H1 (cell line): ENCODE results near the gene SPEF1. TPM values are rescaled to one million over a fixed set of nuclear protein-coding genes. Genes with fewer than 3 reads are reported as not detected.

Experiments
- CTCF ChIA-PET: fragments of 300-600 bp; sonication (Branson Sonifier 250); formaldehyde crosslinking; loops from one replicate; lab custom pipeline; 2021; ENCODE audit not compliant: partially characterized antibody; lab: Charles Lee
- POLR2A ChIA-PET: fragments of 300-600 bp; sonication (Branson Sonifier 250); formaldehyde crosslinking; loops from one replicate; lab custom pipeline; 2021; ENCODE audit warnings: inconsistent platforms; ENCODE audit not compliant: partially characterized antibody; lab: Charles Lee
- DNase-seq, 2 experiments: peaks; one replicate each; pipeline versions ENCODE4 v3.0.0 to v3.0.0-alpha.2; 2010 to 2022; ENCODE audit warnings: low spot score in 2 of 2, low read depth in 1 of 2, mixed read lengths in 1 of 2
- FAIRE-seq: peaks from 2 replicates; lab custom pipeline; 2011; peaks lifted over from hg19 to GRCh38; lab: Jason Lieb, UNC
- H2AFZ ChIP-seq: 2 replicates; pipeline ENCODE4 v1.8.1; 2012; ENCODE audit warnings: low read length, inconsistent platforms
- H2AK5ac ChIP-seq: 2 replicates; pipeline ENCODE4 v1.6.1; 2013; ENCODE audit warnings: low read depth, low read length
- H2BK120ac ChIP-seq: replicated peaks from 2 replicates; pipeline ENCODE3; 2013; ENCODE audit warnings: low read depth, low read length, inconsistent platforms
- H2BK12ac ChIP-seq: 2 replicates; pipeline ENCODE4 v1.6.1; 2013; ENCODE audit warnings: low read depth, low read length
- H2BK15ac ChIP-seq: 2 replicates; pipeline ENCODE4 v1.6.1; 2013; ENCODE audit warnings: low read length
- H2BK20ac ChIP-seq: 2 replicates; pipeline ENCODE4 v1.6.1; 2013; ENCODE audit warnings: low read length
- H2BK5ac ChIP-seq: 2 replicates; pipeline ENCODE4 v1.6.1; 2013; ENCODE audit warnings: low read depth, low read length
- H3K14ac ChIP-seq: 2 replicates; pipeline ENCODE4 v1.6.1; 2013; ENCODE audit warnings: inconsistent platforms; ENCODE audit not compliant: insufficient read length
- H3K18ac ChIP-seq: 2 replicates; pipeline ENCODE4 v1.6.1; 2013; ENCODE audit warnings: low read length; ENCODE audit errors: extremely low read depth
- H3K23ac ChIP-seq: 2 replicates; pipeline ENCODE4 v1.6.1; 2013; ENCODE audit warnings: inconsistent platforms; ENCODE audit not compliant: insufficient read length
- H3K23me2 ChIP-seq: 2 replicates; pipeline ENCODE4 v1.6.1; 2013; ENCODE audit warnings: low read depth, low read length
- H3K27ac ChIP-seq: 2 replicates; pipeline ENCODE4 v1.6.1; 2011; ENCODE audit warnings: low read depth, low read length, inconsistent platforms
- H3K27me3 ChIP-seq, 4 experiments: replicated peaks in 1 of 4; 1 replicate in 1 of 4; 2 replicates in 3 of 4; pipeline versions ENCODE4 v1.6.1 to v1.8.1; 2011 to 2013; ENCODE audit warnings: low read length in 3 of 4, mild to moderate bottlenecking in 3 of 4, inconsistent platforms in 2 of 4, mixed read lengths in 2 of 4, moderate library complexity in 1 of 4; ENCODE audit not compliant: control insufficient read depth in 3 of 4, insufficient read depth in 3 of 4; ENCODE audit errors: extremely low read depth in 1 of 4
- H3K36me3 ChIP-seq, 4 experiments: 2 replicates each; pipeline versions ENCODE4 v1.6.1 to v1.8.1; 2011 to 2013; ENCODE audit warnings: mild to moderate bottlenecking in 4 of 4, low read length in 3 of 4, moderate library complexity in 2 of 4, control low read depth in 1 of 4, inconsistent platforms in 1 of 4; ENCODE audit not compliant: insufficient read depth in 4 of 4, control insufficient read depth in 2 of 4
- H3K4ac ChIP-seq: replicated peaks from 2 replicates; pipeline ENCODE3; 2013; ENCODE audit warnings: low read length, low read depth, mixed read lengths, inconsistent platforms; ENCODE audit not compliant: insufficient read length
- H3K4me1 ChIP-seq, 4 experiments: replicated peaks in 1 of 4; 1 replicate in 1 of 4; 2 replicates in 3 of 4; pipeline versions ENCODE4 v1.6.1 to v1.8.1; 2011 to 2013; ENCODE audit warnings: low read length in 3 of 4, inconsistent platforms in 2 of 4, mixed read lengths in 1 of 4; ENCODE audit not compliant: insufficient read depth in 4 of 4, control insufficient read depth in 3 of 4
- H3K4me2 ChIP-seq, 2 experiments: 2 replicates each; pipeline versions ENCODE4 v1.6.1 to v1.8.1; 2011 to 2013; ENCODE audit warnings: low read depth in 2 of 2, low read length in 2 of 2, control low read depth in 1 of 2, inconsistent platforms in 1 of 2, mild to moderate bottlenecking in 1 of 2; ENCODE audit not compliant: insufficient read depth in 1 of 2
- H3K4me3 ChIP-seq, 4 experiments: fragments of 200-600, 300-600 bp in 1 of 4; sonication (generic), shearing (Covaris generic), sonication (Bioruptor Twin) in 1 of 4; 2 replicates each; pipeline versions ENCODE4 v1.5.1 to v1.8.1; 2011 to 2016; ENCODE audit warnings: low read length in 4 of 4, low read depth in 3 of 4, control low read depth in 2 of 4, inconsistent platforms in 2 of 4, mild to moderate bottlenecking in 2 of 4, mixed read lengths in 1 of 4, moderate library complexity in 1 of 4; ENCODE audit not compliant: insufficient read depth in 2 of 4; ENCODE audit errors: extremely low read depth in 1 of 4
- H3K56ac ChIP-seq: replicated peaks from 2 replicates; pipeline ENCODE3; 2013; ENCODE audit warnings: low read depth, mild to moderate bottlenecking, mixed read lengths, low read length, inconsistent platforms; ENCODE audit not compliant: insufficient read length
- H3K79me1 ChIP-seq: 2 replicates; pipeline ENCODE4 v1.6.1; 2013; ENCODE audit warnings: low read depth, low read length, control low read depth
- H3K79me2 ChIP-seq, 2 experiments: 2 replicates each; pipeline versions ENCODE4 v1.6.1 to v1.8.1; 2012 to 2013; ENCODE audit warnings: low read length in 2 of 2, mild to moderate bottlenecking in 2 of 2, inconsistent platforms in 1 of 2; ENCODE audit not compliant: insufficient read depth in 2 of 2, control insufficient read depth in 1 of 2
- H3K9ac ChIP-seq, 4 experiments: replicated peaks in 1 of 4; 1 replicate in 1 of 4; 2 replicates in 3 of 4; pipeline versions ENCODE4 v1.6.1 to v1.8.1; 2011 to 2013; ENCODE audit warnings: low read depth in 3 of 4, low read length in 3 of 4, control low read depth in 2 of 4, mild to moderate bottlenecking in 2 of 4, moderate library complexity in 2 of 4, inconsistent platforms in 1 of 4; ENCODE audit errors: extremely low read depth in 1 of 4
- H3K9me3 ChIP-seq, 2 experiments: 2 replicates each; pipeline versions ENCODE4 v1.6.1 to v1.8.1; 2012 to 2013; ENCODE audit warnings: mild to moderate bottlenecking in 2 of 2, moderate library complexity in 2 of 2, control low read depth in 1 of 2, inconsistent platforms in 1 of 2, low read depth in 1 of 2, low read length in 1 of 2, mixed read lengths in 1 of 2; ENCODE audit not compliant: insufficient read depth in 2 of 2
- H4K20me1 ChIP-seq, 2 experiments: replicated peaks in 1 of 2; 2 replicates each; pipeline versions ENCODE3 to v1.8.1; 2011 to 2013; ENCODE audit warnings: inconsistent platforms in 2 of 2, low read length in 2 of 2, mild to moderate bottlenecking in 1 of 2; ENCODE audit not compliant: insufficient read depth in 2 of 2, control insufficient read depth in 1 of 2
- H4K5ac ChIP-seq: 2 replicates; pipeline ENCODE4 v1.6.1; 2013; ENCODE audit warnings: low read length, low read depth, mixed read lengths, inconsistent platforms; ENCODE audit not compliant: insufficient read length
- H4K8ac ChIP-seq: 2 replicates; pipeline ENCODE4 v1.8.0; 2013; ENCODE audit warnings: mild to moderate bottlenecking, moderate library complexity, low read length, inconsistent platforms; ENCODE audit not compliant: insufficient read depth; ENCODE audit errors: extremely low read depth
- H4K91ac ChIP-seq: replicated peaks from 2 replicates; pipeline ENCODE3; 2013; ENCODE audit warnings: low read length, mixed read lengths, inconsistent platforms; ENCODE audit not compliant: insufficient read length
- CHD1 ChIP-seq: IDR thresholded peaks from 2 replicates; pipeline ENCODE4 v1.6.1; 2012; ENCODE audit warnings: low read depth, low read length, improper control_type of control experiment
- CREB1 ChIP-seq: IDR thresholded peaks from 2 replicates; pipeline ENCODE4 v1.6.1; 2012; ENCODE audit warnings: inconsistent platforms
- EP300 ChIP-seq, 2 experiments: IDR thresholded peaks; 1 replicate in 1 of 2; 2 replicates in 1 of 2; pipeline ENCODE4 v1.6.1; 2011 to 2012; ENCODE audit warnings: low read depth in 2 of 2, low read length in 2 of 2, mild to moderate bottlenecking in 2 of 2, borderline replicate concordance in 1 of 2, inconsistent platforms in 1 of 2, moderate library complexity in 1 of 2
- MAFK ChIP-seq: IDR thresholded peaks from 2 replicates; pipeline ENCODE4 v1.6.1; 2012; ENCODE audit warnings: low read depth, mild to moderate bottlenecking, improper control_type of control experiment, low read length
- NANOG ChIP-seq: IDR thresholded peaks from 2 replicates; pipeline ENCODE4 v1.6.1; 2011; ENCODE audit warnings: low read length, low read depth, mild to moderate bottlenecking, inconsistent platforms; ENCODE audit not compliant: insufficient read depth, poor library complexity, severe bottlenecking
- NRF1 ChIP-seq: IDR thresholded peaks from 2 replicates; pipeline ENCODE4 v1.6.1; 2011; ENCODE audit warnings: mild to moderate bottlenecking, low read depth, low read length, improper control_type of control experiment
- POU5F1 ChIP-seq: IDR thresholded peaks from 2 replicates; pipeline ENCODE4 v1.6.1; 2011; ENCODE audit warnings: low read depth, mild to moderate bottlenecking, low read length, moderate library complexity
- RAD21 ChIP-seq, 2 experiments: IDR thresholded peaks in 1 of 2; conservative IDR thresholded peaks in 1 of 2; 2 replicates each; pipeline ENCODE4 v1.6.1; 2011; ENCODE audit warnings: low read depth in 2 of 2, low read length in 2 of 2, improper control_type of control experiment in 1 of 2, inconsistent platforms in 1 of 2, mild to moderate bottlenecking in 1 of 2, moderate library complexity in 1 of 2
- SP4 ChIP-seq: IDR thresholded peaks from 2 replicates; pipeline ENCODE4 v1.6.1; 2012; ENCODE audit warnings: low read length, inconsistent platforms
- TCF12 ChIP-seq: IDR thresholded peaks from 2 replicates; pipeline ENCODE4 v1.6.1; 2011; ENCODE audit warnings: low read depth, mild to moderate bottlenecking, low read length
- WGBS, 2 experiments: shearing (Covaris generic) in 1 of 2; methylation state at CpG; one replicate each; pipeline versions ENCODE4 v1.1.6 to v1.1.7; 2013 to 2015; ENCODE audit warnings: low lambda C conversion rate in 2 of 2, mixed read lengths in 2 of 2, inconsistent platforms in 1 of 2, low coverage in 1 of 2, missing lambda C conversion rate in 1 of 2; ENCODE audit not compliant: insufficient replicate concordance in 2 of 2, insufficient coverage in 1 of 2, insufficient read length in 1 of 2; ENCODE audit errors: extremely low coverage in 1 of 2, missing lambda C conversion rate in 1 of 2; 5-methylcytosine and 5-hydroxymethylcytosine counted together
- polyA plus RNA-seq, 7 experiments: library from polyadenylated mRNA; depleted of rRNA in 3 of 7; stranded (reverse) in 5 of 7; unstranded in 2 of 7; fragments of >200 nt in 5 of 7; fragments of 200-250 nt in 2 of 7; gene quantifications; 1 replicate in 5 of 7; 2 replicates in 1 of 7; 4 replicates in 1 of 7; pipeline versions ENCODE4 v1.2.1 to v1.2.3, GENCODE V29; 2011 to 2013; ENCODE audit warnings: missing spikeins in 2 of 7, mixed read lengths in 2 of 7
- total RNA-seq: library from RNA; stranded (reverse); fragmentation: NEBNext Ultra II Directional; extraction: Animal tissue kit (Norgen Biotek cat#: 25700); gene quantifications from 2 replicates; pipeline ENCODE4 v1.2.1, GENCODE V29; 2021
- TF ChIP-seq, protein P1 (sequence below): IDR thresholded peaks from 2 replicates; pipeline ENCODE4 v1.6.1; 2012; ENCODE audit warnings: inconsistent platforms

Gene SPEF1
- total and polyA plus RNA-seq, 2 of the 8 experiments (the other 6 are each of a cell fraction or from before 2014, with no cell fraction given), result 0.51 to 0.71 TPM

GRCh38 chr20:3766422-3767109, 14.7 kb downstream of the SPEF1 start:
- no peak overlapping the region for H2BK20ac ChIP-seq
- H3K4me3 ChIP-seq, result peak overlapping the region; percentile 74 to 94 (median 88)
- no peak overlapping the region for H2BK120ac ChIP-seq
- H4K8ac ChIP-seq, result peak overlapping the region; percentile 74; the same call in 1 of the 2 replicates
- H4K91ac ChIP-seq, result no peak overlapping the region
- H2BK12ac ChIP-seq, result no peak overlapping the region
- H3K23ac ChIP-seq, result no peak overlapping the region
- peak overlapping the region; percentile 9 to 68 (median 60); a peak in 6 of 7 replicates for H3K9ac ChIP-seq
- no peak overlapping the region for H2AFZ ChIP-seq
- H3K79me1 ChIP-seq, result peaks cover 14% of the 10 kb centered on the region
- WGBS, 2 experiments, result 35% methylated on average over 9 of the region's 9 CpGs; no CpG with 5 or more reads in 1 of the 2 experiments
- no peak overlapping the region for H3K56ac ChIP-seq
- H3K4me1 ChIP-seq, result peaks cover 3 to 15% (median 6%) of the 10 kb centered on the region in 4 experiments; a peak in 6 of 7 replicates
- H4K20me1 ChIP-seq, result peaks cover 0 to 8% of the 10 kb centered on the region in 2 experiments
- peaks cover 0 to 4% (median 0%) of the 10 kb centered on the region in 4 experiments; a peak in 1 of 8 replicates for H3K36me3 ChIP-seq
- no peaks in the 10 kb centered on the region for H3K27me3 ChIP-seq
- no peak overlapping the region for H2BK15ac ChIP-seq
- no peaks in the 10 kb centered on the region for H3K9me3 ChIP-seq
- DNase-seq (no peak), FAIRE-seq (no peak)
- peaks cover 12% of the 10 kb centered on the region; the same call in 1 of the 2 replicates for H3K23me2 ChIP-seq
- no peak overlapping the region for H2BK5ac ChIP-seq
- peaks cover 0 to 25% of the 10 kb centered on the region in 2 experiments; a peak in 1 of 4 replicates for H3K79me2 ChIP-seq
- H3K4ac ChIP-seq, result no peak overlapping the region
- ChIA-PET POLR2A (interaction anchor here (0.7 to 4.4 kb wide), 8 partner anchors 11 to 512 kb away, joined by 3 to 46 read pairs (median 8); no protein-coding TSS in a partner anchor), CTCF (interaction anchor here (0.6 to 14.2 kb wide), 12 partner anchors 14 to 616 kb away, joined by 3 to 277 read pairs (median 4); partner anchors contain the start of genes AP5S1, HSPA12B and SPEF1)
- H4K5ac ChIP-seq, result no peak overlapping the region
- H3K4me2 ChIP-seq, result peak overlapping the region; percentile 79 to 99
- no peak overlapping the region for H3K14ac ChIP-seq
- no peak overlapping the region for H2AK5ac ChIP-seq
- no peak overlapping the region for H3K27ac ChIP-seq
- H3K18ac ChIP-seq, result no peak overlapping the region
- TF ChIP-seq NRF1 (no peak), CREB1 (no peak), TCF12 (no peak), RAD21 (IDR thresholded peaks at IDR 0.05 in 1 of 2, conservative IDR thresholded peaks at IDR 0.05 in 1 of 2; ENCODE audit: low read depth in 2 of 2, low read length in 2 of 2) (no peak), POU5F1 (no peak), EP300 (IDR thresholded peaks at IDR 0.05; ENCODE audit: borderline replicate concordance in 1 of 2, low read depth in 2 of 2, low read length in 2 of 2) (no peak), SP4 (no peak), CHD1 (no peak), NANOG (no peak), MAFK (no peak)
- TF ChIP-seq, protein P1, sequence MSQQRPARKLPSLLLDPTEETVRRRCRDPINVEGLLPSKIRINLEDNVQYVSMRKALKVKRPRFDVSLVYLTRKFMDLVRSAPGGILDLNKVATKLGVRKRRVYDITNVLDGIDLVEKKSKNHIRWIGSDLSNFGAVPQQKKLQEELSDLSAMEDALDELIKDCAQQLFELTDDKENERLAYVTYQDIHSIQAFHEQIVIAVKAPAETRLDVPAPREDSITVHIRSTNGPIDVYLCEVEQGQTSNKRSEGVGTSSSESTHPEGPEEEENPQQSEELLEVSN, result no peak
